Neuron (in vitro differentiated cells): Measurements from ENCODE around the gene AMFR.

ENCODE experiments used
- H2AFZ ChIP-seq: one replicate; pipeline ENCODE4 v1.6.1; 2013; ENCODE audit warnings: low read depth, mild to moderate bottlenecking, inconsistent platforms, low read length, moderate library complexity
- H3K27me3 ChIP-seq: one replicate; pipeline ENCODE4 v1.6.1; 2013; ENCODE audit warnings: low read length; ENCODE audit not compliant: insufficient read depth
- H3K36me3 ChIP-seq: one replicate; pipeline ENCODE4 v1.6.1; 2013; ENCODE audit warnings: low read length; ENCODE audit not compliant: insufficient read depth
- H3K4me1 ChIP-seq: one replicate; pipeline ENCODE4 v1.6.1; 2013; ENCODE audit warnings: low read length; ENCODE audit not compliant: insufficient read depth
- H3K4me3 ChIP-seq: 2 replicates; pipeline ENCODE4 v1.5.1; 2013; ENCODE audit warnings: mild to moderate bottlenecking, low read length, moderate library complexity
- H3K9me3 ChIP-seq: one replicate; pipeline ENCODE4 v1.6.1; 2013; ENCODE audit warnings: low read length

Gene AMFR

DNA sequence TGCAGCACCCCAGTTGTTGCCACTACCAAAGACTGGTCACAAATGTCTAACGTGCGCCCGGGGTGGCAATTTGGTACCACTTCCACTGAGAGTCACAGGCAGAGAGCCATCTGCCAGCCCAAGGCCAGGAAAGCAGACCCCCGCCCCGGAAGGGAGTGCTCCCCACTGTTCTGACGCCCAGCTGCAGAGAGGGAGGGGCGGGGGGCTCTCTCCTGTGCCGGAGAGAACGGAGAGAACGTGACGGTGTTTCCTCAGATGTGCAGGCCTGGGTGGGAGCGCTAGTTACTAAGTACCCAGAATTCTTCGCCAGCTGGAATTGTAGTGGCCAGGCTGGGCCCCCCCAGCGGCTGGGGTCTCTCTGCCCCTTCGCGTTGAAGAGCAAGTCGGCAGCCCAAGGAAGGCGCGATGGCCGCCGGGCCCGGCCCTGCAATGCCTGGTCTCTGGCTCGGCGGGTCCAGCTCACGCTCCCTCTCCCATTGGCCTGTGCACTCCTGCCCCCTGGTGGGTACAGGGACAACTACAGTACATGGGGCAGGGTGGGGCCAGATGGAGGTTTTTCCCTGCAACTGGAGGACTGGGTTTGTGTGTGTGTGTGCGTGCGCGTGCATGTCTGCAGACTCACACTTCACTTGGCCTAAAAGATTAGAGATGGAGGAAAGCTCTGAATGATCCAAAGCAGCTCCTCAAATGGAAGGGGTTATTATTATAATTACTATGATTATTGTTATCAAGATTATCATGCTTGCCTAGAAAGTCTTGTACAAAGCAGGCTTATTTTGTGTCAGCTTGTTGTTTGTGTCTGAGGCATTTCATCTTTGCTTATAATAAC, 107.1 kb downstream of the AMFR start:
- H2AFZ ChIP-seq, result peak overlapping the region; percentile 66
- no peaks in the 10 kb centered on the region for H3K36me3 ChIP-seq
- H3K4me1 ChIP-seq, result peaks cover 4% of the 10 kb centered on the region
- H3K9me3 ChIP-seq, result no peaks in the 10 kb centered on the region
- H3K4me3 ChIP-seq, result no peak overlapping the region
- H3K27me3 ChIP-seq, result peaks cover 5% of the 10 kb centered on the region

DNA sequence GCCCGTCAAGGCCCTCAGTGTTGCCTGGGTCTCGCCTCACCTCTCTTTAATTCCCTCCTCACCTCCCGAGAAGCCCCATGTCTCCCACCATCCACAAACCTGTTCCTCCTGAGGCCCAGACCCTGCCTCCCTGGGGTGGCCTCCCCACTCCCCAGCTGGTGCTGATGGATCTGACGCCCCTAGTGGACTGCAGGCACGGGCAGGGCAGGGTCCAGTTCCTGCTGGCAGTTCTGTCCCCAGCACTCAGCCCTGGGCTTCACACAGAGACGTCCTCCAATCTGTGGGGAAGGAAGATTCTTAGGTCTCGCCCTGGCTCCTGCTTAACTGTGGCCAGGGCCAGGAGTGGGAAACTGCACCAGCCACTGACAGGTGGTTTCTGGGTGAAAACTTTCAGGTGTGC, 108.8 kb downstream of the AMFR start:
- Histone ChIP-seq H3K9me3 (no peaks in the 10 kb centered on the region), H3K4me1 (peaks cover 4% of the 10 kb centered on the region), H3K27me3 (peaks cover 5% of the 10 kb centered on the region), H3K4me3 (no peak overlapping the region), H3K36me3 (no peaks in the 10 kb centered on the region), H2AFZ (no peak overlapping the region)

DNA sequence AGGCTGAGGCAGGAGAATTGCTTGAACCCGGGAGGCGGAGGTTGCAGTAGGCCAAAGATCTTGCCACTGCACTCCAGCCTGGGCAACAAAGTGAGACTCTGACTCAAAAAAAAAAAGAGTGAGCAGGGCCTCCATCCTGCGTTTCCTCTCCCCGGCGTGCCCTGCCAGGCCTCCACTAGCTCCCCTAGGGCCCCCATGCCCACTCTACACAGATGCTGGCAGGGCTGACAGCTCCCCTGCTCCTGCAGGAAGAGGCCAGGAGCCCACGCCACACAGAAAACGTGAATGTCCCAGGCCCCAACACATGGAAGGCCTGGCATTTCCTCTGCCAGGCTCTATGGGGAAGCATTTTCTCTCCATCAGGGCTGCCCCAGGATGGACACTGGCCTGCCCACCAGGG, 109.4 kb downstream of the AMFR start:
- H3K36me3 ChIP-seq, result no peaks in the 10 kb centered on the region

DNA sequence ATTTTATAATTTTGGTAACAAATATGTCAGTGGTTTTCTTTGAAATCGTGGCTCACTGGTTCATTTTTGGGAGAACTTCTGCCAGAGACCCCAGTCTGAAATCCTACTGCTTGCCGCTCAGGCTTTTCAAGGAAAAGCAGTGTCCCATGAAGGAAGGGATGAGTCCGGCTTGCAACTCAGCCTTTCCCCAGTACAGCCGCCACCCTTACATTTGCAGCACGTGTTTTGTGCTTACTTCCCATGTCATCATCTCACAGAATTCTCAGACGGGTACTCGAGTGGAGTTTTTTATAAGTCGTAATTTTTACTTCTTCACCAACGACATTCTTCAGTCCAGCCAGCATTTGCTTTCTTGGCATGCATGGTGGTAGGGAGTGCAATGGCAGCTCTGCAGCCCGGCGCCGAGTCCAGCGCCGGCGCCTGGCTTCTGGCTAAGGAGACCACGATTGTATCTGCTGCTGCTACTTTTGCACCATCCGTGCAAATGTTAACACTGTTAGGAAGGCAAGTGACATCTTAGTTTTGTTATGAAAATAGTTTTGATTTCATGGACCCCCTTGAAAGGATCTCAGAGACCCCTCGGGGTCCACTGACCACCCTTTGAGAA, 111.0 kb downstream of the AMFR start:
- no peak overlapping the region for H2AFZ ChIP-seq
- peaks cover 5% of the 10 kb centered on the region for H3K27me3 ChIP-seq
- H3K9me3 ChIP-seq, result no peaks in the 10 kb centered on the region
- no peaks in the 10 kb centered on the region for H3K36me3 ChIP-seq
- no peak overlapping the region for H3K4me3 ChIP-seq
- H3K4me1 ChIP-seq, result peaks cover 4% of the 10 kb centered on the region

More for the DNA sequence above, 109.4 kb downstream of the AMFR start:
- Histone ChIP-seq H2AFZ (no peak overlapping the region), H3K27me3 (peaks cover 5% of the 10 kb centered on the region), H3K9me3 (no peaks in the 10 kb centered on the region), H3K4me3 (no peak overlapping the region), H3K4me1 (peaks cover 4% of the 10 kb centered on the region)

DNA sequence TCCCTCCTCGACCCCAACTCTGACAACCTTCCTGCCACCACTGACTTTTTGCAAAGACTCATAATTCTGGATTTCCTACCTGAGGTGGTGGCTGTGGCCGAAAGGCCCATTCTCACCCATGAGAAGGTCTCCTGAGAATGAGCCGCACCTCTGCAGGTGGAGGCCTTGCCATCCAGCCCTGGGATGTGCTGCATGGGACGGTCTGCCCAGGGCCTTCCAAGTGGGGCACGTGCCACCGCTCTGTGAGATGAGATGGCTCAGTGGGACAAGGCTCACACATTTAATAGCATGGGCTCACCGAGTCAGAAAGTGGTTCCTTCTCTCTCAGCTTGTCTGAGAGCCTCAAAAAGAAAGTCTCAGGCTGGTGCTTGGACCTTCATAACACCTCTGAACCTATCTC, 112.8 kb downstream of the AMFR start:
- Histone ChIP-seq H2AFZ (no peak overlapping the region), H3K36me3 (no peaks in the 10 kb centered on the region), H3K4me1 (peaks cover 8% of the 10 kb centered on the region), H3K9me3 (no peaks in the 10 kb centered on the region), H3K4me3 (no peak overlapping the region), H3K27me3 (peaks cover 5% of the 10 kb centered on the region)

DNA sequence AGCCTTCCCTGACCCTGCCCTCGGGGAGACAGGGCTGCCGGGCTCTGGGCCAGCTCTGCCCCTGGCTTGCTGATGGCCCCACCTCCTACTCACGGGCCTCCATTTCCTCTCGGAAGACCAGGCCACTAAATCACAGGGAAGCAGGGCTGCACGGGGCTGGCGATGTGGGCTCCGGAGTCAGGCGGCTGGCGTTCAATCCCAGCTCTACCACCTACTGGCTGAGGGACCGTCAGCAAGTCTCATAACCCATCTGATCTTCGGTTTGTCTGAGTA, 113.4 kb downstream of the AMFR start:
- no peak overlapping the region for H2AFZ ChIP-seq
- peaks cover 2% of the 10 kb centered on the region for H3K27me3 ChIP-seq
- H3K4me3 ChIP-seq, result no peak overlapping the region
- H3K36me3 ChIP-seq, result no peaks in the 10 kb centered on the region
- peaks cover 8% of the 10 kb centered on the region for H3K4me1 ChIP-seq
- no peaks in the 10 kb centered on the region for H3K9me3 ChIP-seq
